ENCODE data around the gene PPM1E. TPM values are rescaled to one million over a fixed set of nuclear protein-coding genes. Genes with fewer than 3 reads are reported as not detected.

PPM1E gene
- total and polyA plus RNA-seq, 2 donors (not counting 1 experiment from before 2014, with no cell fraction given) = not detected

DNA sequence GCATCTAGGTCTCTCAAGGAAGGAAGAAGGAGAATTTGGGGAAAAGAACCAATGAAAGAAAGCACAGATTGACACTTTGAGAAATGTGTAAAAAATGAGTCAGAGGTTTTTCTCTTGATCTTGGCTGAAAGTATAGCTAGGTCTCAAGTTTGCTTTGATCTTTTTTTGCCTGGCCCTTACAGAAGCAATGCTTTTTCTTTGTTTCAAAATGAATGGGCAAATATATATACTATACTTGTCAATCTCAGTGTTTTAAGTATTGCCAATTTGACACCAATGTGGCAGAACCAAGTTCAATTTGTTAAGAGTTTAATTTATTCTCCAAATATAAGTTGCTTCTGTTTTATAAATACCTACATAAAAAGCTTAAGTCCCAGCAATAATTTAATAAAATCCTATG, 119.6 kb downstream of the PPM1E start:
- Histone ChIP-seq H3K79me2 (ENCODE audit: control insufficient read depth, insufficient read depth, low read length) (no peaks in the 10 kb centered on the region), H3K27ac (ENCODE audit: low read length in 2 of 2) (no peak overlapping the region)

DNA sequence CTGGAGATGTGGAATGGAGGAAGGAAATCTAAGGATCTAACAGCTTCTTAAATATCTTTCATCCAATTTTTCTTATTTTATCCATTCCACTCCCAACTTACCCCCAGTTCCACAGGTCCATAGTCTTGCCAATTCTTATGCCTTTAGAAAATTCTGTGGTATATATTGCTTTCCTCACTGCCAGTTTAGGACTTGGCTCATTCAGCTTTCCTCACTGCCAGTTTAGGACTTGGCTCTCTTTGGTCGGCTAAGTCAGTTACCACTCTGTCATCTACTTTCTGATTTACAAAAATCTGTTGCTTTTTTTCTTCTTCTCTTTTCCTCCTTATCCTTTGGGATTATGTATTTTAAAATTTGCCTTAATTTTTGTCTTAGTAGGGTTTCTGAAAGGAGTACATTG, 128.5 kb downstream of the PPM1E start:
- Histone ChIP-seq H3K27me3 (replicated peaks in 1 of 4; ENCODE audit: control extremely low read depth in 1 of 4, control insufficient read depth in 3 of 4, insufficient read depth in 4 of 4, low read length in 3 of 4) (peaks cover 0 to 5% (median 0%) of the 10 kb centered on the region in 4 experiments), H3K79me2 (ENCODE audit: control insufficient read depth, insufficient read depth, low read length) (no peaks in the 10 kb centered on the region), H3K4me3 (ENCODE audit: control extremely low read depth in 1 of 5, extremely low read depth in 1 of 5, insufficient read depth in 1 of 5, low read depth in 2 of 5, low read length in 4 of 5) (no peak overlapping the region), H3K9ac (ENCODE audit: low read length) (no peak overlapping the region), H4K20me1 (ENCODE audit: control insufficient read depth, insufficient read depth, low read length, poor library complexity, severe bottlenecking) (no peaks in the 10 kb centered on the region), H3K9me3 (ENCODE audit: control extremely low read depth in 1 of 3, control insufficient read depth in 2 of 3, insufficient read depth in 1 of 3, low read length in 2 of 3) (peaks cover 0 to under 1% (median 0%) of the 10 kb centered on the region in 3 donors), H3K27ac (ENCODE audit: low read length in 2 of 2) (no peak overlapping the region), H3K36me3 (replicated peaks in 1 of 2; ENCODE audit: control extremely low read depth in 1 of 2, control insufficient read depth in 1 of 2, extremely low read depth in 1 of 2, insufficient read depth in 2 of 2, low read length in 1 of 2) (no peaks in the 10 kb centered on the region), H2AFZ (ENCODE audit: insufficient read depth, low read depth, low read length, poor library complexity, severe bottlenecking) (no peak overlapping the region), H3K4me2 (replicated peaks; ENCODE audit: low read depth, low read length, poor library complexity, severe bottlenecking) (no peak overlapping the region), H3K4me1 (ENCODE audit: control insufficient read depth in 2 of 2, insufficient read depth in 2 of 2, low read length in 2 of 2) (no peaks in the 10 kb centered on the region)
- intact Hi-C loops (cut with micrococcal nuclease) = no loop called here
- CTCF ChIA-PET = interaction anchor here (0.6 kb wide), 1 partner anchor 120 kb away, joined by 3 read pairs; no protein-coding TSS in a partner anchor
- Mint-ChIP-seq H3K27me3 (peaks cover 28% of the 10 kb centered on the region), H3K27ac (no peak overlapping the region), H3K9me3 (ENCODE audit: insufficient read depth) (no peaks in the 10 kb centered on the region), H3K4me3 (no peak overlapping the region), H3K4me1 (no peaks in the 10 kb centered on the region)
- ATAC-seq (ENCODE audit: low read depth) = no peak
- DNase-seq = no peak
- POLR2A ChIA-PET = no interaction called here
- WGBS (ENCODE audit: insufficient coverage) = no CpG with 5 or more reads among the region's 1 CpG
- no peak for TF ChIP-seq EZH2 (IDR thresholded peaks at IDR 0.05; ENCODE audit: borderline replicate concordance, insufficient read depth, low read depth, low read length, poor library complexity, severe bottlenecking)
- TF ChIP-seq, protein P1, sequence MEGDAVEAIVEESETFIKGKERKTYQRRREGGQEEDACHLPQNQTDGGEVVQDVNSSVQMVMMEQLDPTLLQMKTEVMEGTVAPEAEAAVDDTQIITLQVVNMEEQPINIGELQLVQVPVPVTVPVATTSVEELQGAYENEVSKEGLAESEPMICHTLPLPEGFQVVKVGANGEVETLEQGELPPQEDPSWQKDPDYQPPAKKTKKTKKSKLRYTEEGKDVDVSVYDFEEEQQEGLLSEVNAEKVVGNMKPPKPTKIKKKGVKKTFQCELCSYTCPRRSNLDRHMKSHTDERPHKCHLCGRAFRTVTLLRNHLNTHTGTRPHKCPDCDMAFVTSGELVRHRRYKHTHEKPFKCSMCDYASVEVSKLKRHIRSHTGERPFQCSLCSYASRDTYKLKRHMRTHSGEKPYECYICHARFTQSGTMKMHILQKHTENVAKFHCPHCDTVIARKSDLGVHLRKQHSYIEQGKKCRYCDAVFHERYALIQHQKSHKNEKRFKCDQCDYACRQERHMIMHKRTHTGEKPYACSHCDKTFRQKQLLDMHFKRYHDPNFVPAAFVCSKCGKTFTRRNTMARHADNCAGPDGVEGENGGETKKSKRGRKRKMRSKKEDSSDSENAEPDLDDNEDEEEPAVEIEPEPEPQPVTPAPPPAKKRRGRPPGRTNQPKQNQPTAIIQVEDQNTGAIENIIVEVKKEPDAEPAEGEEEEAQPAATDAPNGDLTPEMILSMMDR (IDR thresholded peaks at IDR 0.05) = no peak

More for the DNA sequence above, 119.6 kb downstream of the PPM1E start:
- DNase-seq (no peak), ATAC-seq (ENCODE audit: low read depth) (no peak)
- H3K9ac ChIP-seq (ENCODE audit: low read length) = no peak overlapping the region
- CTCF ChIA-PET = no interaction called here
- no peaks in the 10 kb centered on the region for H3K9me3 ChIP-seq (ENCODE audit: control extremely low read depth in 1 of 3, control insufficient read depth in 2 of 3, insufficient read depth in 1 of 3, low read length in 2 of 3)
- no peaks in the 10 kb centered on the region for H4K20me1 ChIP-seq (ENCODE audit: control insufficient read depth, insufficient read depth, low read length, poor library complexity, severe bottlenecking)
- Mint-ChIP-seq H3K27me3 (no peaks in the 10 kb centered on the region), H3K27ac (no peak overlapping the region), H3K9me3 (ENCODE audit: insufficient read depth) (no peaks in the 10 kb centered on the region), H3K4me3 (no peak overlapping the region), H3K4me1 (peaks cover 1% of the 10 kb centered on the region)
- H3K4me3 ChIP-seq (ENCODE audit: control extremely low read depth in 1 of 5, extremely low read depth in 1 of 5, insufficient read depth in 1 of 5, low read depth in 2 of 5, low read length in 4 of 5) = no peak overlapping the region
- POLR2A ChIA-PET = no interaction called here
- no peaks in the 10 kb centered on the region for H3K4me1 ChIP-seq (ENCODE audit: control insufficient read depth in 2 of 2, insufficient read depth in 2 of 2, low read length in 2 of 2)
- no peak overlapping the region for H2AFZ ChIP-seq (ENCODE audit: insufficient read depth, low read depth, low read length, poor library complexity, severe bottlenecking)
- H3K36me3 ChIP-seq (replicated peaks in 1 of 2; ENCODE audit: control extremely low read depth in 1 of 2, control insufficient read depth in 1 of 2, extremely low read depth in 1 of 2, insufficient read depth in 2 of 2, low read length in 1 of 2) = no peaks in the 10 kb centered on the region
- intact Hi-C loops (cut with micrococcal nuclease) = no loop called here
- TF ChIP-seq, protein P1 (IDR thresholded peaks at IDR 0.05) = no peak
- TF ChIP-seq EZH2 (IDR thresholded peaks at IDR 0.05; ENCODE audit: borderline replicate concordance, insufficient read depth, low read depth, low read length, poor library complexity, severe bottlenecking) = no peak
- H3K4me2 ChIP-seq (replicated peaks; ENCODE audit: low read depth, low read length, poor library complexity, severe bottlenecking) = no peak overlapping the region
- H3K27me3 ChIP-seq (replicated peaks in 1 of 4; ENCODE audit: control extremely low read depth in 1 of 4, control insufficient read depth in 3 of 4, insufficient read depth in 4 of 4, low read length in 3 of 4) = no peaks in the 10 kb centered on the region

Data from B cell (primary cell).